ENCODE measurements around the gene FPR1.
A peak's percentile ranks its signal among the peaks of the same experiment; 100 is the strongest.

DNA sequence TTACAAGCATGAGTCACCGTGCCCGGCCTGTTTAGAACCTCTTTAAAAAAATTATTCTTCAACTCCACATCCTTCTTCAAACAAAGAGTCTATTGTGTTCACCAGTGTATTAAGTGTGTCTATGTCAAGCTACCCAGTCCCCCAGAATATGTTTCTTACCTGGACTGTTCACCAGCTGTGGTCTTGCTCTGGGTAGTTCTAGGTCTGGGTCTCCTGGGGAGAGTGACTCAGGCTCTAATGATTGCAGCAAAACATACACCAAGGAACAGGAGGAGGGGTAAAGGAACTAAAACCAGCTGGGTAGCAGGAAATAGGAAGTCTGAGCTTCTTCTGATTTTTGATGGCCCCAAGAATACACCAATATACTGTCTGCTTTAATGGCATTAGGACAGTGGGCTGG is at the start of gene FPR1:
- peak; percentile 63 for TF ChIP-seq POLR2A (IDR thresholded peaks at IDR 0.05)
- TF ChIP-seq, protein P1, sequence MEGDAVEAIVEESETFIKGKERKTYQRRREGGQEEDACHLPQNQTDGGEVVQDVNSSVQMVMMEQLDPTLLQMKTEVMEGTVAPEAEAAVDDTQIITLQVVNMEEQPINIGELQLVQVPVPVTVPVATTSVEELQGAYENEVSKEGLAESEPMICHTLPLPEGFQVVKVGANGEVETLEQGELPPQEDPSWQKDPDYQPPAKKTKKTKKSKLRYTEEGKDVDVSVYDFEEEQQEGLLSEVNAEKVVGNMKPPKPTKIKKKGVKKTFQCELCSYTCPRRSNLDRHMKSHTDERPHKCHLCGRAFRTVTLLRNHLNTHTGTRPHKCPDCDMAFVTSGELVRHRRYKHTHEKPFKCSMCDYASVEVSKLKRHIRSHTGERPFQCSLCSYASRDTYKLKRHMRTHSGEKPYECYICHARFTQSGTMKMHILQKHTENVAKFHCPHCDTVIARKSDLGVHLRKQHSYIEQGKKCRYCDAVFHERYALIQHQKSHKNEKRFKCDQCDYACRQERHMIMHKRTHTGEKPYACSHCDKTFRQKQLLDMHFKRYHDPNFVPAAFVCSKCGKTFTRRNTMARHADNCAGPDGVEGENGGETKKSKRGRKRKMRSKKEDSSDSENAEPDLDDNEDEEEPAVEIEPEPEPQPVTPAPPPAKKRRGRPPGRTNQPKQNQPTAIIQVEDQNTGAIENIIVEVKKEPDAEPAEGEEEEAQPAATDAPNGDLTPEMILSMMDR (IDR thresholded peaks at IDR 0.05) = no peak
